ENCODE measurements around the gene NINJ2.

- TF ChIP-seq CTCF (IDR thresholded peaks at IDR 0.05) (no peak), POLR2A (IDR thresholded peaks at IDR 0.05) (no peak)
Observed at GRCh38 chr12:693934-694533, 30.8 kb upstream of the NINJ2 start.

All from ovary (tissue), 3 donors.